ENCODE data around the gene MAP3K5.
"Not testable (repeated sequence)": the region's sequence is repeated elsewhere in the genome, so short reads cannot be mapped to it uniquely, and the experiment has no call there.

MAP3K5 gene

GRCh38 chr6:136792410-136793262, at the start of gene MAP3K5:
Gene MAP3K5, minus strand, starts transcription at chr6:136792477. Its CDS starts 320 bp downstream, at chr6:136792157.
- peak; percentile 81 to 91 (median 90) for DNase-seq (ENCODE audit: low read depth in 4 of 4, low spot score in 1 of 4)

- DNase-seq (ENCODE audit: low read depth in 4 of 4, low spot score in 1 of 4) = no peak
Observed at GRCh38 chr6:136840276-136841001, 48.2 kb upstream of the MAP3K5 start.

- DNase-seq (ENCODE audit: low read depth in 4 of 4, low spot score in 1 of 4) = no peak
Observed at GRCh38 chr6:136831873-136832562, 39.7 kb upstream of the MAP3K5 start.

- no peak for DNase-seq (ENCODE audit: low read depth in 4 of 4, low spot score in 1 of 4)
Observed at GRCh38 chr6:136826216-136826615, 33.9 kb upstream of the MAP3K5 start.

- no peak for DNase-seq (ENCODE audit: low read depth in 4 of 4, low spot score in 1 of 4)
Observed at GRCh38 chr6:136823128-136823660, 30.9 kb upstream of the MAP3K5 start.

- peak; percentile 65 to 82 (median 74) for DNase-seq (ENCODE audit: low read depth in 4 of 4, low spot score in 1 of 4)
Observed at GRCh38 chr6:136822376-136823127, 30.3 kb upstream of the MAP3K5 start, which contains the start of gene PEX7. Gene PEX7, plus strand, starts transcription at chr6:136822592. Its CDS starts 74 bp downstream, at chr6:136822666.

- DNase-seq (ENCODE audit: low read depth in 4 of 4, low spot score in 1 of 4) = peak in 2 of 4 experiments; percentile 1 to 6
Observed at GRCh38 chr6:136822046-136822375, 29.7 kb upstream of the MAP3K5 start.

GRCh38 chr6:136820561-136820960, 28.3 kb upstream of the MAP3K5 start:
- no peak for DNase-seq (ENCODE audit: low read depth in 4 of 4, low spot score in 1 of 4)

GRCh38 chr6:136816656-136817055, 24.4 kb upstream of the MAP3K5 start:
- no peak for DNase-seq (ENCODE audit: low read depth in 4 of 4, low spot score in 1 of 4)

GRCh38 chr6:136815608-136816007, 23.3 kb upstream of the MAP3K5 start:
- DNase-seq (ENCODE audit: low read depth in 4 of 4, low spot score in 1 of 4) = not testable (repeated sequence)

- DNase-seq (ENCODE audit: low read depth in 4 of 4, low spot score in 1 of 4) = no peak
Observed at GRCh38 chr6:136812174-136812573, 19.9 kb upstream of the MAP3K5 start.

- no peak for DNase-seq (ENCODE audit: low read depth in 4 of 4, low spot score in 1 of 4)
Observed at GRCh38 chr6:136811272-136811671, 19.0 kb upstream of the MAP3K5 start.

GRCh38 chr6:136809091-136809860, 17.0 kb upstream of the MAP3K5 start:
- DNase-seq (ENCODE audit: low read depth in 4 of 4, low spot score in 1 of 4) = no peak

GRCh38 chr6:136803608-136804007, 11.3 kb upstream of the MAP3K5 start:
- no peak for DNase-seq (ENCODE audit: low read depth in 4 of 4, low spot score in 1 of 4)

GRCh38 chr6:136801581-136801980, 9.3 kb upstream of the MAP3K5 start:
- no peak for DNase-seq (ENCODE audit: low read depth in 4 of 4, low spot score in 1 of 4)

GRCh38 chr6:136798044-136798443, 5.8 kb upstream of the MAP3K5 start:
- DNase-seq (ENCODE audit: low read depth in 4 of 4, low spot score in 1 of 4) = no peak

- DNase-seq (ENCODE audit: low read depth in 4 of 4, low spot score in 1 of 4) = no peak
Observed at GRCh38 chr6:136795996-136796395, 3.7 kb upstream of the MAP3K5 start.

GRCh38 chr6:136795386-136795785, 3.1 kb upstream of the MAP3K5 start:
- DNase-seq (ENCODE audit: low read depth in 4 of 4, low spot score in 1 of 4) = no peak

GRCh38 chr6:136793363-136793762, 1.1 kb upstream of the MAP3K5 start:
- DNase-seq (ENCODE audit: low read depth in 4 of 4, low spot score in 1 of 4) = no peak

- no peak for DNase-seq (ENCODE audit: low read depth in 4 of 4, low spot score in 1 of 4)
Observed at GRCh38 chr6:136792095-136792409, 225 bp downstream of the MAP3K5 start.

All from stimulated activated CD4-positive, alpha-beta T cell treated with anti-CD3 and anti-CD28 coated beads, Interleukin-1b, Interleukin-23, amount 100 ng/mL, for 24 hours (primary cell).